WTC11 (cell line): Measurements from ENCODE around the gene SYN1. TPM values are rescaled to one million over a fixed set of nuclear protein-coding genes. Genes with fewer than 3 reads are reported as not detected.

ENCODE experiments used
- ATAC-seq: fragments of 200-7000 bp; cut with Tn5 transposase; 2 replicates; pipeline ENCODE4 v1.10.0; 2021; ENCODE audit warnings: mild to moderate bottlenecking, moderate library complexity
- CTCF ChIA-PET: fragments of 300-600 bp; sonication (Branson Sonifier 250); formaldehyde crosslinking; loops from one replicate; lab custom pipeline; 2021; ENCODE audit warnings: antibody characterized with exemption; lab: Charles Lee
- POLR2A ChIA-PET: fragments of 350-600 bp; sonication (Branson Sonifier 250); formaldehyde crosslinking; loops from one replicate; lab custom pipeline; 2021; ENCODE audit warnings: antibody characterized with exemption; lab: Charles Lee
- DNase-seq: peaks from one replicate; pipeline ENCODE4 v3.0.0; 2021; ENCODE audit warnings: low spot score
- H3K27ac Mint-ChIP-seq: 2 replicates; pipeline ENCODE4 v1.8.0; 2021; ENCODE audit warnings: mixed read lengths
- H3K27me3 Mint-ChIP-seq: 2 replicates; pipeline ENCODE4 v1.8.0; 2021; ENCODE audit warnings: low read depth, mild to moderate bottlenecking, moderate library complexity, mixed read lengths
- H3K36me3 Mint-ChIP-seq: 2 replicates; pipeline ENCODE4 v1.8.0; 2021; ENCODE audit warnings: mixed read lengths
- H3K4me1 Mint-ChIP-seq: 2 replicates; pipeline ENCODE4 v1.8.0; 2022; ENCODE audit warnings: mixed read lengths
- H3K4me3 Mint-ChIP-seq: 2 replicates; pipeline ENCODE4 v1.8.0; 2021; ENCODE audit warnings: mild to moderate bottlenecking, moderate library complexity, mixed read lengths
- H3K9me3 Mint-ChIP-seq: 2 replicates; pipeline ENCODE4 v1.8.0; 2021; ENCODE audit warnings: mixed read lengths
- CBFB ChIP-seq: sonication (generic); formaldehyde crosslinking; IDR thresholded peaks from 2 replicates; pipeline ENCODE4 v1.8.1; 2022; ENCODE audit warnings: mild to moderate bottlenecking, low read depth, missing genetic modification reagents
- CREB1 ChIP-seq: sonication (generic); formaldehyde crosslinking; IDR thresholded peaks from 2 replicates; pipeline ENCODE4 v1.8.0; 2023; ENCODE audit warnings: mild to moderate bottlenecking, missing genetic modification reagents
- GRHL2 ChIP-seq: fragments of 250-450 bp; sonication (Bioruptor Pico); IDR thresholded peaks from 2 replicates; pipeline ENCODE4 v1.8.0; 2022; ENCODE audit warnings: mild to moderate bottlenecking, moderate library complexity; ENCODE audit not compliant: insufficient replicate concordance, severe bottlenecking
- GTF2I ChIP-seq: fragments of 250-450 bp; sonication (Bioruptor Pico); conservative IDR thresholded peaks from 2 replicates; pipeline ENCODE4 v1.4.0; 2021; ENCODE audit warnings: mild to moderate bottlenecking
- MYBL2 ChIP-seq: sonication (generic); formaldehyde crosslinking; IDR thresholded peaks from 2 replicates; pipeline ENCODE4 v1.8.1; 2023; ENCODE audit warnings: mild to moderate bottlenecking, moderate library complexity, missing genetic modification reagents
- NR3C1 ChIP-seq: sonication (generic); formaldehyde crosslinking; conservative IDR thresholded peaks from 2 replicates; pipeline ENCODE4 v1.8.1; 2023; ENCODE audit warnings: low read depth, mild to moderate bottlenecking, missing genetic modification reagents
- RELA ChIP-seq: sonication (generic); formaldehyde crosslinking; IDR thresholded peaks from 2 replicates; pipeline ENCODE4 v1.8.1; 2022; ENCODE audit warnings: missing genetic modification reagents, mild to moderate bottlenecking, borderline replicate concordance
- SMAD3 ChIP-seq: sonication (generic); formaldehyde crosslinking; IDR thresholded peaks from 2 replicates; pipeline ENCODE4 v1.8.0; 2022; ENCODE audit warnings: missing genetic modification reagents, mild to moderate bottlenecking, borderline replicate concordance
- SMAD4 ChIP-seq: sonication (generic); formaldehyde crosslinking; IDR thresholded peaks from 2 replicates; pipeline ENCODE4 v1.8.0; 2022; ENCODE audit warnings: mild to moderate bottlenecking, missing genetic modification reagents
- TCF7 ChIP-seq: sonication (generic); formaldehyde crosslinking; IDR thresholded peaks from 2 replicates; pipeline ENCODE4 v1.8.0; 2022; ENCODE audit warnings: mild to moderate bottlenecking, low read depth, missing genetic modification reagents, moderate library complexity
- TEAD4 ChIP-seq: sonication (generic); formaldehyde crosslinking; IDR thresholded peaks from 2 replicates; pipeline ENCODE4 v1.8.0; 2022; ENCODE audit warnings: mild to moderate bottlenecking, missing genetic modification reagents
- ZNF396 ChIP-seq: fragments of 250-450 bp; sonication (Bioruptor Pico); IDR thresholded peaks from 2 replicates; pipeline ENCODE4 v1.8.0; 2021; ENCODE audit warnings: mild to moderate bottlenecking, moderate library complexity, borderline replicate concordance
- ZNF416 ChIP-seq: fragments of 250-450 bp; sonication (Bioruptor Pico); IDR thresholded peaks from 2 replicates; pipeline ENCODE4 v1.9.0; 2021; ENCODE audit warnings: mild to moderate bottlenecking, inconsistent platforms
- total RNA-seq: library from RNA; stranded (reverse); gene quantifications from 3 replicates; pipeline ENCODE4 v1.2.3, GENCODE V29; 2021
- TF ChIP-seq, protein P1 (sequence below): sonication (generic); formaldehyde crosslinking; IDR thresholded peaks from 2 replicates; pipeline ENCODE4 v1.8.0; 2022; ENCODE audit warnings: mild to moderate bottlenecking, missing genetic modification reagents
- TF ChIP-seq, protein P2 (sequence below): sonication (generic); formaldehyde crosslinking; IDR thresholded peaks from 2 replicates; pipeline ENCODE4 v1.8.0; 2023; ENCODE audit warnings: mild to moderate bottlenecking, missing genetic modification reagents
- TF ChIP-seq, protein P3 (sequence below): sonication (generic); formaldehyde crosslinking; IDR thresholded peaks from 2 replicates; pipeline ENCODE4 v1.8.1; 2022; ENCODE audit warnings: mild to moderate bottlenecking, missing genetic modification reagents, moderate library complexity, borderline replicate concordance
- TF ChIP-seq, protein P4 (sequence below): sonication (generic); formaldehyde crosslinking; IDR thresholded peaks from 2 replicates; pipeline ENCODE4 v1.8.1; 2023; ENCODE audit warnings: mild to moderate bottlenecking, missing genetic modification reagents, borderline replicate concordance
- TF ChIP-seq, protein P5 (sequence below): sonication (generic); formaldehyde crosslinking; IDR thresholded peaks from 2 replicates; pipeline ENCODE4 v1.8.1; 2023; ENCODE audit warnings: mild to moderate bottlenecking, missing genetic modification reagents, moderate library complexity
- TF ChIP-seq, protein P6 (sequence below): fragments of 250-450 bp; sonication (Bioruptor Pico); IDR thresholded peaks from 2 replicates; pipeline ENCODE4 v1.9.0; 2021; ENCODE audit warnings: mild to moderate bottlenecking
- TF ChIP-seq, protein P7 (sequence below): sonication (generic); formaldehyde crosslinking; IDR thresholded peaks from 2 replicates; pipeline ENCODE4 v1.8.1; 2023; ENCODE audit warnings: mild to moderate bottlenecking, missing genetic modification reagents
- TF ChIP-seq, protein P8 (sequence below): fragments of 250-450 bp; sonication (Bioruptor Pico); IDR thresholded peaks from 2 replicates; pipeline ENCODE4 v1.9.0; 2021; ENCODE audit warnings: moderate library complexity, mild to moderate bottlenecking, inconsistent platforms, borderline replicate concordance
- TF ChIP-seq, protein P9 (sequence below): sonication (generic); formaldehyde crosslinking; IDR thresholded peaks from 2 replicates; pipeline ENCODE4 v1.8.1; 2023; ENCODE audit warnings: mild to moderate bottlenecking, missing genetic modification reagents

The SYN1 gene
- total RNA-seq, 1 experiment from 2014 or later: 7.1 TPM

DNA sequence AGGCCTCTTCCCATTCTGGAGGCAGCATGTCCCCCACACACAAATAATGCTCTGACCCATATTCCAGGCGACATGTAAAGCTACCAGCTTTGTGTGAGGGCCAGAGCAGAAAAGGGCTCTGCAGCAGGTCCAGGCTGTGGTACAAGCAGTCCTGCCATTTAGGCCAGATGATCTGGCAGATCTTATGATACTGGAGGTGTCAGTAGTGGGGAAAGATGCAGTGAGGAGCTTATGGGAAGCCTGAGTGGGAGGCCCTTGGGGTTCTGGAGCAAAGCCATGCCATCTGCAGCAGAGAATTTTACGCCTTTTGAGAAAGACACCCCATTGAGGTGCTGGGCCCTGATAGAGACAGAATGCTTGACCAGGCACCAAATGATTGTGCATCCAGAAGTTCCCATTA lies 7.7 kb downstream of the SYN1 start:
- Mint-ChIP-seq H3K27ac (no peak overlapping the region), H3K27me3 (no peaks in the 10 kb centered on the region; the same call in 1 of the 2 replicates)
- TF ChIP-seq SMAD4 (no peak), MYBL2 (CRISPR knock-in tag) (no peak), TEAD4 (CRISPR knock-in tag) (no peak), ZNF416 (CRISPR knock-in tag) (no peak), RELA (no peak), ZNF396 (CRISPR knock-in tag) (no peak), CREB1 (no peak), GRHL2 (CRISPR knock-in tag) (no peak)
- TF ChIP-seq, protein P1, sequence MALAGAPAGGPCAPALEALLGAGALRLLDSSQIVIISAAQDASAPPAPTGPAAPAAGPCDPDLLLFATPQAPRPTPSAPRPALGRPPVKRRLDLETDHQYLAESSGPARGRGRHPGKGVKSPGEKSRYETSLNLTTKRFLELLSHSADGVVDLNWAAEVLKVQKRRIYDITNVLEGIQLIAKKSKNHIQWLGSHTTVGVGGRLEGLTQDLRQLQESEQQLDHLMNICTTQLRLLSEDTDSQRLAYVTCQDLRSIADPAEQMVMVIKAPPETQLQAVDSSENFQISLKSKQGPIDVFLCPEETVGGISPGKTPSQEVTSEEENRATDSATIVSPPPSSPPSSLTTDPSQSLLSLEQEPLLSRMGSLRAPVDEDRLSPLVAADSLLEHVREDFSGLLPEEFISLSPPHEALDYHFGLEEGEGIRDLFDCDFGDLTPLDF (CRISPR knock-in tag): no peak
- TF ChIP-seq, protein P2, sequence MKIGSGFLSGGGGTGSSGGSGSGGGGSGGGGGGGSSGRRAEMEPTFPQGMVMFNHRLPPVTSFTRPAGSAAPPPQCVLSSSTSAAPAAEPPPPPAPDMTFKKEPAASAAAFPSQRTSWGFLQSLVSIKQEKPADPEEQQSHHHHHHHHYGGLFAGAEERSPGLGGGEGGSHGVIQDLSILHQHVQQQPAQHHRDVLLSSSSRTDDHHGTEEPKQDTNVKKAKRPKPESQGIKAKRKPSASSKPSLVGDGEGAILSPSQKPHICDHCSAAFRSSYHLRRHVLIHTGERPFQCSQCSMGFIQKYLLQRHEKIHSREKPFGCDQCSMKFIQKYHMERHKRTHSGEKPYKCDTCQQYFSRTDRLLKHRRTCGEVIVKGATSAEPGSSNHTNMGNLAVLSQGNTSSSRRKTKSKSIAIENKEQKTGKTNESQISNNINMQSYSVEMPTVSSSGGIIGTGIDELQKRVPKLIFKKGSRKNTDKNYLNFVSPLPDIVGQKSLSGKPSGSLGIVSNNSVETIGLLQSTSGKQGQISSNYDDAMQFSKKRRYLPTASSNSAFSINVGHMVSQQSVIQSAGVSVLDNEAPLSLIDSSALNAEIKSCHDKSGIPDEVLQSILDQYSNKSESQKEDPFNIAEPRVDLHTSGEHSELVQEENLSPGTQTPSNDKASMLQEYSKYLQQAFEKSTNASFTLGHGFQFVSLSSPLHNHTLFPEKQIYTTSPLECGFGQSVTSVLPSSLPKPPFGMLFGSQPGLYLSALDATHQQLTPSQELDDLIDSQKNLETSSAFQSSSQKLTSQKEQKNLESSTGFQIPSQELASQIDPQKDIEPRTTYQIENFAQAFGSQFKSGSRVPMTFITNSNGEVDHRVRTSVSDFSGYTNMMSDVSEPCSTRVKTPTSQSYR: no peak
- TF ChIP-seq, protein P3, sequence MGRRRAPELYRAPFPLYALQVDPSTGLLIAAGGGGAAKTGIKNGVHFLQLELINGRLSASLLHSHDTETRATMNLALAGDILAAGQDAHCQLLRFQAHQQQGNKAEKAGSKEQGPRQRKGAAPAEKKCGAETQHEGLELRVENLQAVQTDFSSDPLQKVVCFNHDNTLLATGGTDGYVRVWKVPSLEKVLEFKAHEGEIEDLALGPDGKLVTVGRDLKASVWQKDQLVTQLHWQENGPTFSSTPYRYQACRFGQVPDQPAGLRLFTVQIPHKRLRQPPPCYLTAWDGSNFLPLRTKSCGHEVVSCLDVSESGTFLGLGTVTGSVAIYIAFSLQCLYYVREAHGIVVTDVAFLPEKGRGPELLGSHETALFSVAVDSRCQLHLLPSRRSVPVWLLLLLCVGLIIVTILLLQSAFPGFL (CRISPR knock-in tag): no peak
- TF ChIP-seq, protein P4, sequence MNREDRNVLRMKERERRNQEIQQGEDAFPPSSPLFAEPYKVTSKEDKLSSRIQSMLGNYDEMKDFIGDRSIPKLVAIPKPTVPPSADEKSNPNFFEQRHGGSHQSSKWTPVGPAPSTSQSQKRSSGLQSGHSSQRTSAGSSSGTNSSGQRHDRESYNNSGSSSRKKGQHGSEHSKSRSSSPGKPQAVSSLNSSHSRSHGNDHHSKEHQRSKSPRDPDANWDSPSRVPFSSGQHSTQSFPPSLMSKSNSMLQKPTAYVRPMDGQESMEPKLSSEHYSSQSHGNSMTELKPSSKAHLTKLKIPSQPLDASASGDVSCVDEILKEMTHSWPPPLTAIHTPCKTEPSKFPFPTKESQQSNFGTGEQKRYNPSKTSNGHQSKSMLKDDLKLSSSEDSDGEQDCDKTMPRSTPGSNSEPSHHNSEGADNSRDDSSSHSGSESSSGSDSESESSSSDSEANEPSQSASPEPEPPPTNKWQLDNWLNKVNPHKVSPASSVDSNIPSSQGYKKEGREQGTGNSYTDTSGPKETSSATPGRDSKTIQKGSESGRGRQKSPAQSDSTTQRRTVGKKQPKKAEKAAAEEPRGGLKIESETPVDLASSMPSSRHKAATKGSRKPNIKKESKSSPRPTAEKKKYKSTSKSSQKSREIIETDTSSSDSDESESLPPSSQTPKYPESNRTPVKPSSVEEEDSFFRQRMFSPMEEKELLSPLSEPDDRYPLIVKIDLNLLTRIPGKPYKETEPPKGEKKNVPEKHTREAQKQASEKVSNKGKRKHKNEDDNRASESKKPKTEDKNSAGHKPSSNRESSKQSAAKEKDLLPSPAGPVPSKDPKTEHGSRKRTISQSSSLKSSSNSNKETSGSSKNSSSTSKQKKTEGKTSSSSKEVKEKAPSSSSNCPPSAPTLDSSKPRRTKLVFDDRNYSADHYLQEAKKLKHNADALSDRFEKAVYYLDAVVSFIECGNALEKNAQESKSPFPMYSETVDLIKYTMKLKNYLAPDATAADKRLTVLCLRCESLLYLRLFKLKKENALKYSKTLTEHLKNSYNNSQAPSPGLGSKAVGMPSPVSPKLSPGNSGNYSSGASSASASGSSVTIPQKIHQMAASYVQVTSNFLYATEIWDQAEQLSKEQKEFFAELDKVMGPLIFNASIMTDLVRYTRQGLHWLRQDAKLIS: no peak
- TF ChIP-seq, protein P5, sequence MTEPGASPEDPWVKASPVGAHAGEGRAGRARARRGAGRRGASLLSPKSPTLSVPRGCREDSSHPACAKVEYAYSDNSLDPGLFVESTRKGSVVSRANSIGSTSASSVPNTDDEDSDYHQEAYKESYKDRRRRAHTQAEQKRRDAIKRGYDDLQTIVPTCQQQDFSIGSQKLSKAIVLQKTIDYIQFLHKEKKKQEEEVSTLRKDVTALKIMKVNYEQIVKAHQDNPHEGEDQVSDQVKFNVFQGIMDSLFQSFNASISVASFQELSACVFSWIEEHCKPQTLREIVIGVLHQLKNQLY (CRISPR knock-in tag): no peak
- TF ChIP-seq, protein P6, sequence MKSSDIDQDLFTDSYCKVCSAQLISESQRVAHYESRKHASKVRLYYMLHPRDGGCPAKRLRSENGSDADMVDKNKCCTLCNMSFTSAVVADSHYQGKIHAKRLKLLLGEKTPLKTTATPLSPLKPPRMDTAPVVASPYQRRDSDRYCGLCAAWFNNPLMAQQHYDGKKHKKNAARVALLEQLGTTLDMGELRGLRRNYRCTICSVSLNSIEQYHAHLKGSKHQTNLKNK (CRISPR knock-in tag): no peak
- TF ChIP-seq, all 79 proteins: peak for 0
- POLR2A ChIA-PET: no interaction called here
- Mint-ChIP-seq H3K9me3 (peaks cover 5% of the 10 kb centered on the region), H3K4me1 (peaks cover 19% of the 10 kb centered on the region), H3K36me3 (peaks cover 4% of the 10 kb centered on the region; the same call in 1 of the 2 replicates), H3K4me3 (no peak overlapping the region)
- ATAC-seq (no peak), DNase-seq (no peak)
- CTCF ChIA-PET: no interaction called here

DNA sequence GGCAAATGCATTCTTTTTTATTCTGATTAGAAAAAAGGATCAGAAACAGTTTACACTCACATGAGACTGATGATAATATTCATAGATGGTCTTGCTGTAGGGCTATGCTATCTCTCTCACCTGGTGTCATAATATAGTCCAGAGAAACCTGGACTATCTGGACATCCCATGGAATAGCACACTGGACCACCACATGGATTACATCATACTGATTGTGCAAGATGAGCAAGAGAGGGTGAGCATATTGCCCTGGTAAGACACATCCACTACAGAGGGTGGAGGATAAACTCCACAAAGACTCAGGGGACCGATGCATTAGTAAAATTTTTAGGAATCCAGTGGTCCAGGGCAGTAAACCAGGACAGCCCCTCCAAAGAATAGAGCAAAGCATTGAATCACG lies 8.2 kb downstream of the SYN1 start:
- peaks cover 19% of the 10 kb centered on the region for H3K4me1 Mint-ChIP-seq
- TF ChIP-seq, protein P7, sequence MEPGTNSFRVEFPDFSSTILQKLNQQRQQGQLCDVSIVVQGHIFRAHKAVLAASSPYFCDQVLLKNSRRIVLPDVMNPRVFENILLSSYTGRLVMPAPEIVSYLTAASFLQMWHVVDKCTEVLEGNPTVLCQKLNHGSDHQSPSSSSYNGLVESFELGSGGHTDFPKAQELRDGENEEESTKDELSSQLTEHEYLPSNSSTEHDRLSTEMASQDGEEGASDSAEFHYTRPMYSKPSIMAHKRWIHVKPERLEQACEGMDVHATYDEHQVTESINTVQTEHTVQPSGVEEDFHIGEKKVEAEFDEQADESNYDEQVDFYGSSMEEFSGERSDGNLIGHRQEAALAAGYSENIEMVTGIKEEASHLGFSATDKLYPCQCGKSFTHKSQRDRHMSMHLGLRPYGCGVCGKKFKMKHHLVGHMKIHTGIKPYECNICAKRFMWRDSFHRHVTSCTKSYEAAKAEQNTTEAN (CRISPR knock-in tag): no peak
- TF ChIP-seq NR3C1 (CRISPR knock-in tag) (no peak), GTF2I (CRISPR knock-in tag) (no peak), TCF7 (no peak), CBFB (CRISPR knock-in tag) (no peak), SMAD3 (no peak)
- TF ChIP-seq, protein P8, sequence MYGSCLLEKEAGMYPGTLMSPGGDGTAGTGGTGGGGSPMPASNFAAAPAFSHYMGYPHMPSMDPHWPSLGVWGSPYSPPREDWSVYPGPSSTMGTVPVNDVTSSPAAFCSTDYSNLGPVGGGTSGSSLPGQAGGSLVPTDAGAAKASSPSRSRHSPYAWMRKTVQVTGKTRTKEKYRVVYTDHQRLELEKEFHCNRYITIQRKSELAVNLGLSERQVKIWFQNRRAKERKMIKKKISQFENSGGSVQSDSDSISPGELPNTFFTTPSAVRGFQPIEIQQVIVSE (CRISPR knock-in tag): no peak
- TF ChIP-seq, protein P9, sequence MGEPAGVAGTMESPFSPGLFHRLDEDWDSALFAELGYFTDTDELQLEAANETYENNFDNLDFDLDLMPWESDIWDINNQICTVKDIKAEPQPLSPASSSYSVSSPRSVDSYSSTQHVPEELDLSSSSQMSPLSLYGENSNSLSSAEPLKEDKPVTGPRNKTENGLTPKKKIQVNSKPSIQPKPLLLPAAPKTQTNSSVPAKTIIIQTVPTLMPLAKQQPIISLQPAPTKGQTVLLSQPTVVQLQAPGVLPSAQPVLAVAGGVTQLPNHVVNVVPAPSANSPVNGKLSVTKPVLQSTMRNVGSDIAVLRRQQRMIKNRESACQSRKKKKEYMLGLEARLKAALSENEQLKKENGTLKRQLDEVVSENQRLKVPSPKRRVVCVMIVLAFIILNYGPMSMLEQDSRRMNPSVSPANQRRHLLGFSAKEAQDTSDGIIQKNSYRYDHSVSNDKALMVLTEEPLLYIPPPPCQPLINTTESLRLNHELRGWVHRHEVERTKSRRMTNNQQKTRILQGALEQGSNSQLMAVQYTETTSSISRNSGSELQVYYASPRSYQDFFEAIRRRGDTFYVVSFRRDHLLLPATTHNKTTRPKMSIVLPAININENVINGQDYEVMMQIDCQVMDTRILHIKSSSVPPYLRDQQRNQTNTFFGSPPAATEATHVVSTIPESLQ (CRISPR knock-in tag): no peak

More for the DNA sequence above, 8.2 kb downstream of the SYN1 start:
- ChIA-PET POLR2A (no interaction called here), CTCF (no interaction called here)
- no peak overlapping the region for H3K4me3 Mint-ChIP-seq
- peaks cover 4% of the 10 kb centered on the region; the same call in 1 of the 2 replicates for H3K36me3 Mint-ChIP-seq
- no peak for ATAC-seq
- H3K9me3 Mint-ChIP-seq: peaks cover 5% of the 10 kb centered on the region
- H3K27me3 Mint-ChIP-seq: no peaks in the 10 kb centered on the region
- DNase-seq: no peak
- H3K27ac Mint-ChIP-seq: no peak overlapping the region
